Measurements from ENCODE around the gene FRMD4B.

Gene FRMD4B

GRCh38 chr3:69174871-69175737, 210.8 kb downstream of the FRMD4B start:
- H3K27ac ChIP-seq = no peak overlapping the region
- no peak overlapping the region for H3K4me3 ChIP-seq (IDR thresholded peaks at IDR 0.05; ENCODE audit: insufficient read depth, low read depth, low read length)
- no peak overlapping the region for H2AFZ ChIP-seq (ENCODE audit: low read depth)
- peaks cover 29% of the 10 kb centered on the region for H3K4me1 ChIP-seq (ENCODE audit: low read depth, poor library complexity, severe bottlenecking)
- H3K79me2 ChIP-seq (ENCODE audit: insufficient read depth, low read depth) = no peaks in the 10 kb centered on the region
- H3K36me3 ChIP-seq (ENCODE audit: insufficient read depth) = no peaks in the 10 kb centered on the region
- TF ChIP-seq CTCF (conservative IDR thresholded peaks at IDR 0.05; ENCODE audit: low read depth, low read length) = no peak
- H3K27me3 ChIP-seq (ENCODE audit: insufficient read depth, low read depth) = no peaks in the 10 kb centered on the region
- H3K4me2 ChIP-seq = no peak overlapping the region
- H3K9ac ChIP-seq = no peak overlapping the region
- H4K20me1 ChIP-seq (ENCODE audit: insufficient read depth) = no peaks in the 10 kb centered on the region

GRCh38 chr3:69174445-69174844, 211.4 kb downstream of the FRMD4B start:
- no peak overlapping the region for H3K27ac ChIP-seq
- H3K36me3 ChIP-seq (ENCODE audit: insufficient read depth) = no peaks in the 10 kb centered on the region
- TF ChIP-seq CTCF (conservative IDR thresholded peaks at IDR 0.05; ENCODE audit: low read depth, low read length) = no peak
- H3K4me3 ChIP-seq (IDR thresholded peaks at IDR 0.05; ENCODE audit: insufficient read depth, low read depth, low read length) = no peak overlapping the region
- H3K4me1 ChIP-seq (ENCODE audit: low read depth, poor library complexity, severe bottlenecking) = peaks cover 22% of the 10 kb centered on the region
- no peak overlapping the region for H3K9ac ChIP-seq
- H3K79me2 ChIP-seq (ENCODE audit: insufficient read depth, low read depth) = no peaks in the 10 kb centered on the region
- H4K20me1 ChIP-seq (ENCODE audit: insufficient read depth) = no peaks in the 10 kb centered on the region
- no peaks in the 10 kb centered on the region for H3K27me3 ChIP-seq (ENCODE audit: insufficient read depth, low read depth)
- no peak overlapping the region for H2AFZ ChIP-seq (ENCODE audit: low read depth)
- H3K4me2 ChIP-seq = no peak overlapping the region

GRCh38 chr3:69172058-69172457, 213.8 kb downstream of the FRMD4B start:
- TF ChIP-seq CTCF (conservative IDR thresholded peaks at IDR 0.05; ENCODE audit: low read depth, low read length) = no peak
- Histone ChIP-seq H3K4me1 (ENCODE audit: low read depth, poor library complexity, severe bottlenecking) (no peaks in the 10 kb centered on the region), H3K4me3 (IDR thresholded peaks at IDR 0.05; ENCODE audit: insufficient read depth, low read depth, low read length) (no peak overlapping the region), H3K27me3 (ENCODE audit: insufficient read depth, low read depth) (no peaks in the 10 kb centered on the region), H4K20me1 (ENCODE audit: insufficient read depth) (no peaks in the 10 kb centered on the region), H2AFZ (ENCODE audit: low read depth) (no peak overlapping the region), H3K9ac (no peak overlapping the region), H3K36me3 (ENCODE audit: insufficient read depth) (no peaks in the 10 kb centered on the region), H3K79me2 (ENCODE audit: insufficient read depth, low read depth) (no peaks in the 10 kb centered on the region), H3K27ac (no peak overlapping the region), H3K4me2 (no peak overlapping the region)

GRCh38 chr3:69166446-69166845, 219.4 kb downstream of the FRMD4B start:
- no peaks in the 10 kb centered on the region for H3K36me3 ChIP-seq (ENCODE audit: insufficient read depth)
- H3K79me2 ChIP-seq (ENCODE audit: insufficient read depth, low read depth) = no peaks in the 10 kb centered on the region
- no peak overlapping the region for H3K4me3 ChIP-seq (IDR thresholded peaks at IDR 0.05; ENCODE audit: insufficient read depth, low read depth, low read length)
- H2AFZ ChIP-seq (ENCODE audit: low read depth) = no peak overlapping the region
- TF ChIP-seq CTCF (conservative IDR thresholded peaks at IDR 0.05; ENCODE audit: low read depth, low read length) = no peak
- no peak overlapping the region for H3K4me2 ChIP-seq
- H3K4me1 ChIP-seq (ENCODE audit: low read depth, poor library complexity, severe bottlenecking) = peaks cover 10% of the 10 kb centered on the region
- H3K27me3 ChIP-seq (ENCODE audit: insufficient read depth, low read depth) = no peaks in the 10 kb centered on the region
- no peak overlapping the region for H3K27ac ChIP-seq
- H4K20me1 ChIP-seq (ENCODE audit: insufficient read depth) = no peaks in the 10 kb centered on the region
- H3K9ac ChIP-seq = no peak overlapping the region
